CD14-positive monocyte (primary cell): ENCODE measurements around the gene ARHGEF3. TPM values are rescaled to one million over a fixed set of nuclear protein-coding genes. Genes with fewer than 3 reads are reported as not detected.

ENCODE experiments used
- DNase-seq, 3 donors: peaks; one replicate each; pipeline ENCODE4 v3.0.0-alpha.2; 2011 to 2022
- H2AFZ ChIP-seq: 2 replicates; pipeline ENCODE4 v1.6.0; 2012; ENCODE audit warnings: mild to moderate bottlenecking, low read depth, low read length, inconsistent platforms; ENCODE audit not compliant: insufficient read depth, poor library complexity, severe bottlenecking
- H3K27ac ChIP-seq, 2 donors: 1 replicate in 1 of 2; 2 replicates in 1 of 2; pipeline ENCODE4 v1.5.1; 2012 to 2013; ENCODE audit warnings: low read length in 2 of 2, control low read depth in 1 of 2, inconsistent platforms in 1 of 2, low read depth in 1 of 2, mild to moderate bottlenecking in 1 of 2
- H3K27me3 ChIP-seq, 2 donors: one replicate each; pipeline versions ENCODE4 v1.6.0 to v1.6.1; 2011 to 2013; ENCODE audit warnings: low read length in 2 of 2; ENCODE audit not compliant: control insufficient read depth in 2 of 2, insufficient read depth in 2 of 2
- H3K36me3 ChIP-seq, 2 donors: replicated peaks in 1 of 2; 1 replicate in 1 of 2; 2 replicates in 1 of 2; pipeline versions ENCODE4 v1.5.1 to v1.6.1; 2012 to 2013; ENCODE audit warnings: low read length in 2 of 2, control low read depth in 1 of 2, inconsistent platforms in 1 of 2, mild to moderate bottlenecking in 1 of 2; ENCODE audit not compliant: insufficient read depth in 2 of 2, control insufficient read depth in 1 of 2
- H3K4me1 ChIP-seq, 2 donors: 1 replicate in 1 of 2; 2 replicates in 1 of 2; pipeline versions ENCODE4 v1.5.1 to v1.6.1; 2012 to 2013; ENCODE audit warnings: low read length in 2 of 2, control low read depth in 1 of 2, inconsistent platforms in 1 of 2, mild to moderate bottlenecking in 1 of 2, moderate library complexity in 1 of 2; ENCODE audit not compliant: insufficient read depth in 2 of 2, control insufficient read depth in 1 of 2
- H3K4me2 ChIP-seq: replicated peaks from 2 replicates; pipeline ENCODE3; 2012; ENCODE audit warnings: low read length, moderate library complexity, mild to moderate bottlenecking; ENCODE audit not compliant: poor library complexity, severe bottlenecking; ENCODE audit errors: extremely low read depth
- H3K4me3 ChIP-seq, 3 experiments: fragments of 200-600 bp in 1 of 3; sonication (generic) in 1 of 3; replicated peaks in 1 of 3; 1 replicate in 2 of 3; 2 replicates in 1 of 3; pipeline ENCODE4 v1.5.1; 2011 to 2013; ENCODE audit warnings: low read length in 3 of 3, mild to moderate bottlenecking in 3 of 3, control low read depth in 2 of 3, low read depth in 2 of 3, inconsistent platforms in 1 of 3, moderate library complexity in 1 of 3
- H3K79me2 ChIP-seq: 2 replicates; pipeline ENCODE4 v1.6.0; 2012; ENCODE audit warnings: mild to moderate bottlenecking, control low read depth, inconsistent platforms, low read length, moderate library complexity; ENCODE audit not compliant: insufficient read depth
- H3K9ac ChIP-seq: 2 replicates; pipeline ENCODE4 v1.6.0; 2017; ENCODE audit warnings: low read length, mild to moderate bottlenecking; ENCODE audit not compliant: insufficient read depth, poor library complexity, severe bottlenecking
- H3K9me3 ChIP-seq, 2 donors: replicated peaks in 1 of 2; 1 replicate in 1 of 2; 2 replicates in 1 of 2; pipeline versions ENCODE4 v1.5.1 to v1.6.1; 2012 to 2013; ENCODE audit warnings: low read length in 2 of 2, control low read depth in 1 of 2; ENCODE audit not compliant: control insufficient read depth in 1 of 2, insufficient read depth in 1 of 2
- H4K20me1 ChIP-seq: 2 replicates; pipeline ENCODE4 v1.6.0; 2012; ENCODE audit warnings: mild to moderate bottlenecking, low read length, control low read depth, moderate library complexity; ENCODE audit not compliant: insufficient read depth
- H3K27ac Mint-ChIP-seq, 7 donors: one replicate each; pipeline ENCODE4 v1.8.0; 2020; ENCODE audit warnings: mild to moderate bottlenecking in 7 of 7, mixed read lengths in 7 of 7, moderate library complexity in 6 of 7, inconsistent platforms in 2 of 7
- H3K27me3 Mint-ChIP-seq, 3 donors: one replicate each; pipeline ENCODE4 v1.8.0; 2021 to 2022; ENCODE audit warnings: low read depth in 3 of 3, mild to moderate bottlenecking in 3 of 3, mixed read lengths in 3 of 3, moderate library complexity in 3 of 3, inconsistent platforms in 1 of 3
- H3K36me3 Mint-ChIP-seq, 2 donors: one replicate each; pipeline ENCODE4 v1.8.0; 2020; ENCODE audit warnings: mixed read lengths in 2 of 2, inconsistent platforms in 1 of 2, mild to moderate bottlenecking in 1 of 2
- H3K4me1 Mint-ChIP-seq: one replicate; pipeline ENCODE4 v1.8.0; 2020; ENCODE audit warnings: mild to moderate bottlenecking, mixed read lengths
- H3K4me3 Mint-ChIP-seq, 2 donors: one replicate each; pipeline ENCODE4 v1.8.0; 2020; ENCODE audit warnings: mild to moderate bottlenecking in 2 of 2, mixed read lengths in 2 of 2, moderate library complexity in 1 of 2
- H3K9me3 Mint-ChIP-seq, 7 donors: one replicate each; pipeline ENCODE4 v1.8.0; 2020 to 2022; ENCODE audit warnings: mixed read lengths in 7 of 7, mild to moderate bottlenecking in 6 of 7, moderate library complexity in 6 of 7, inconsistent platforms in 2 of 7
- WGBS: methylation state at CpG from one replicate; pipeline ENCODE4 v1.1.5; 2013; ENCODE audit warnings: missing lambda C conversion rate; ENCODE audit not compliant: insufficient coverage; 5-methylcytosine and 5-hydroxymethylcytosine counted together
- intact Hi-C, 2 donors: fragments of 100-400 bp; cut with micrococcal nuclease; formaldehyde crosslinking; loops; one replicate each; pipeline versions ENCODE4 v1.15.0 to v1.15.1; 2023
- polyA plus RNA-seq, 3 donors: library from polyadenylated mRNA; depleted of rRNA in 1 of 3; unstranded in 2 of 3; stranded (reverse) in 1 of 3; fragments of 300-500 nt in 2 of 3; fragments of >200 nt in 1 of 3; fragmentation: Illumina TruSeq in 2 of 3; gene quantifications; 1 replicate in 2 of 3; 2 replicates in 1 of 3; pipeline ENCODE4 v1.2.3, GENCODE V29; 2012 to 2021
- TF ChIP-seq, protein P1 (sequence below): fragments of 200-600 bp; IDR thresholded peaks from one replicate; pipeline ENCODE4 v1.8.0; 2022; ENCODE audit warnings: antibody characterized with exemption, mild to moderate bottlenecking

The ARHGEF3 gene
- polyA plus RNA-seq, 3 donors, result 22.6 to 29.5 (median 26.5) TPM

DNA sequence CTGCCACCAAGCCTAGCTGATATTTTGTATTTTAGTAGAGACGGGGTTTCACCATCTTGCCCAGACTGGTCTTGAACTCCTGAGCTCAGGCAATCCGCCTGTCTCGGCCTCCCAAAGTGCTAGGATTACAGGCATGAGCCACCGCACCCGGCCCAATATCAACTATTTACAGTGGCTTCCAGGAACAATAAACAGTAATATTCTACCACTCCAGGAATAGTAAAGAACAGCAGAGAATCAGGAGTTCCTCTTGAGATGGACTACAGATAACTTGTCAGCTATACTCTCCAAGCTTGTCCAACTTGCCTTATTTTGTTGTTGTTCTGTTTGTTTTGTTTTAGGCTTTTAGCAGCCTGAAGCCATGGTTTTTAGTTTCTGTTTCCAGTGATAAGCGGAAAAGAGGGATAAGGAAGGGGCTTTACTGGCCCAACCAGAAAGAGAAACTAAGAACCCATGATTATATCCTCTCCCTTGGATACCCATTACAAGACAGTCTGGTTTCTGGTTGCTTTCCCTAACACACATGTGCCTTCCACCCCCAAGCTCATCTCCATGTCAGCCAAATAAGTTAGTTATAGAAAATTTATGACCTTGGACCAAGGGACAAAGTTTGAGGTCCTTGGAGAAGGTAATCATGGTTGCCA, 36.7 kb downstream of the ARHGEF3 start:
- Histone ChIP-seq H3K4me2 (no peak overlapping the region), H3K36me3 (peaks cover 0 to 50% of the 10 kb centered on the region in 2 donors), H3K9me3 (no peaks in the 10 kb centered on the region), H4K20me1 (peaks cover 8% of the 10 kb centered on the region), H3K4me3 (no peak overlapping the region), H2AFZ (no peak overlapping the region), H3K27ac (no peak overlapping the region), H3K9ac (no peak overlapping the region), H3K79me2 (peaks cover 16% of the 10 kb centered on the region), H3K4me1 (peaks cover 3 to 6% of the 10 kb centered on the region in 2 donors), H3K27me3 (no peaks in the 10 kb centered on the region)
- WGBS, result 95% methylated on average over 3 of the region's 6 CpGs
- intact Hi-C loops, result no loop called here
- peaks cover 24% of the 10 kb centered on the region for H3K4me1 Mint-ChIP-seq
- H3K9me3 Mint-ChIP-seq, result no peaks in the 10 kb centered on the region
- peak overlapping the region in 1 of 7 donors; percentile 12 for H3K27ac Mint-ChIP-seq
- TF ChIP-seq, protein P1, sequence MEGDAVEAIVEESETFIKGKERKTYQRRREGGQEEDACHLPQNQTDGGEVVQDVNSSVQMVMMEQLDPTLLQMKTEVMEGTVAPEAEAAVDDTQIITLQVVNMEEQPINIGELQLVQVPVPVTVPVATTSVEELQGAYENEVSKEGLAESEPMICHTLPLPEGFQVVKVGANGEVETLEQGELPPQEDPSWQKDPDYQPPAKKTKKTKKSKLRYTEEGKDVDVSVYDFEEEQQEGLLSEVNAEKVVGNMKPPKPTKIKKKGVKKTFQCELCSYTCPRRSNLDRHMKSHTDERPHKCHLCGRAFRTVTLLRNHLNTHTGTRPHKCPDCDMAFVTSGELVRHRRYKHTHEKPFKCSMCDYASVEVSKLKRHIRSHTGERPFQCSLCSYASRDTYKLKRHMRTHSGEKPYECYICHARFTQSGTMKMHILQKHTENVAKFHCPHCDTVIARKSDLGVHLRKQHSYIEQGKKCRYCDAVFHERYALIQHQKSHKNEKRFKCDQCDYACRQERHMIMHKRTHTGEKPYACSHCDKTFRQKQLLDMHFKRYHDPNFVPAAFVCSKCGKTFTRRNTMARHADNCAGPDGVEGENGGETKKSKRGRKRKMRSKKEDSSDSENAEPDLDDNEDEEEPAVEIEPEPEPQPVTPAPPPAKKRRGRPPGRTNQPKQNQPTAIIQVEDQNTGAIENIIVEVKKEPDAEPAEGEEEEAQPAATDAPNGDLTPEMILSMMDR, result no peak
- no peak overlapping the region for H3K4me3 Mint-ChIP-seq
- H3K36me3 Mint-ChIP-seq, result peaks cover 46 to 55% of the 10 kb centered on the region in 2 donors
- H3K27me3 Mint-ChIP-seq, result peaks cover 0 to 2% (median 1%) of the 10 kb centered on the region in 3 donors
- DNase-seq, result no peak

DNA sequence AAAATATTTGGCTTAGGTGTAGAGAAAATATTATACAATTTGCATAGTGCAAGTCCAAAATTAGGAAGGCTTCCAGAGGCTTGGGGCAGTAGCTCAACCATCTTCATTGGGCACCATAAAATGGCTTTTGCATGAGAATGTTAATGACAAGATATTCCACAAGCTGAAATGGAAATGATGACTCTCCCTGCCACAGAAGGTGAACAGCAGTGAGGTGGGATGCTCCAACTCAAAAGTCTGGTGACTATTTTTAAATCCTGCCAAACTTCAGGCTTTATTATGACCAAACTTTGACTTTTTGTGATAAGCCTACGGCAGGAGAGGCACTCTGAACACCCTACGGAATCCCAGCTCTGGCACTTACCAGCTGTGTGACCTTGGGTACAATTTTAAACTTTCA, 37.6 kb downstream of the ARHGEF3 start:
- H3K36me3 Mint-ChIP-seq, result peaks cover 38 to 51% of the 10 kb centered on the region in 2 donors
- intact Hi-C loops, result no loop called here

More for the DNA sequence above, 37.6 kb downstream of the ARHGEF3 start:
- H3K4me2 ChIP-seq, result no peak overlapping the region
- DNase-seq, result no peak
- peaks cover 23% of the 10 kb centered on the region for H3K79me2 ChIP-seq
- Mint-ChIP-seq H3K27ac (no peak overlapping the region), H3K4me3 (no peak overlapping the region), H3K27me3 (peaks cover 0 to 4% (median 1%) of the 10 kb centered on the region in 3 donors), H3K4me1 (peaks cover 33% of the 10 kb centered on the region), H3K9me3 (no peaks in the 10 kb centered on the region)
- WGBS, result 100% methylated on average over 2 of the region's 2 CpGs
- H4K20me1 ChIP-seq, result peaks cover 8% of the 10 kb centered on the region
- peaks cover 9 to 15% of the 10 kb centered on the region in 2 donors for H3K4me1 ChIP-seq
- H3K27me3 ChIP-seq, result no peaks in the 10 kb centered on the region
- H3K4me3 ChIP-seq, result no peak overlapping the region
- no peak overlapping the region for H3K9ac ChIP-seq
- TF ChIP-seq, protein P1, result no peak
- H3K36me3 ChIP-seq, result peaks cover 0 to 42% of the 10 kb centered on the region in 2 donors
- no peak overlapping the region for H2AFZ ChIP-seq
- H3K27ac ChIP-seq, result no peak overlapping the region
- no peaks in the 10 kb centered on the region for H3K9me3 ChIP-seq
